KG1 (cell line): Measurements from ENCODE around the gene CTDP1.

ENCODE experiments used
- DNase-seq: peaks from one replicate; lab custom pipeline; 2025; lab: John Stamatoyannopoulos, UW

The CTDP1 gene

DNA sequence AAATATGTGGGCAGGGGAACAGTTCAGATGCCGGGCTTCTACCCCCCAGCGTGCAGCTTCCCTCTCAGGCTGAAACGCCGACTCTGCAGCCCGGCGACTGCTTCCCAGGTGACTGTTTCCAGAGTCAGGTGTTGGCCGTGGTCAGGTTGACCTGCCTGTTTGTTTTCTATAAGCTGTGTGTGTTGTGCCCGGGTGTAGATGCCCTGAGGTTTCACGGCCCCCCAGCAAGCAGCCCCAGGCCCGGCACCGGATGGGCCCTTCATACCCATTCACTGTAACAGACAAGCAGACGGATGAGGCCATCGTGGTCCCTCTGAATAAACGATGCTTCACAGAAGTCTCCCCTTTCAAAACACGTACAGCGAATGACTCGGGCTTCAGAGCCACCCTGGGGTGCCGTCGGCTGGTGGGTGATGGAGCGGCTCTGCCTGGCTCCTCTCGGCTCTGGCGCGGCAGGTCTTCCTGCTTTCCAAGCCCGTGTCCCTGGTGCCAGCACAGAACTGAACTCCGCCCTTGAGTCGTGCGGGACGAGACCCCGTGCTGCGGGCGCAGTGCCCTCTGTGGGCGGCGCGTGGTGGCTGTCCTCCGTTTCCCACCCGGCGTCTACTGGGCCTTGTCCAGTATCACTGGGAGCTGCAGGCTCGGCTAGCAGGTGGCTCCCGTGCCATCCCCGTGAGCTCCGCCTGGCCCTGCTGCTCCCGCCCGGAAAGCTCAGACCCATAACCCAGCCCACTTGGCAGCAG, 103.1 kb downstream of the CTDP1 start:
- no peak for DNase-seq

DNA sequence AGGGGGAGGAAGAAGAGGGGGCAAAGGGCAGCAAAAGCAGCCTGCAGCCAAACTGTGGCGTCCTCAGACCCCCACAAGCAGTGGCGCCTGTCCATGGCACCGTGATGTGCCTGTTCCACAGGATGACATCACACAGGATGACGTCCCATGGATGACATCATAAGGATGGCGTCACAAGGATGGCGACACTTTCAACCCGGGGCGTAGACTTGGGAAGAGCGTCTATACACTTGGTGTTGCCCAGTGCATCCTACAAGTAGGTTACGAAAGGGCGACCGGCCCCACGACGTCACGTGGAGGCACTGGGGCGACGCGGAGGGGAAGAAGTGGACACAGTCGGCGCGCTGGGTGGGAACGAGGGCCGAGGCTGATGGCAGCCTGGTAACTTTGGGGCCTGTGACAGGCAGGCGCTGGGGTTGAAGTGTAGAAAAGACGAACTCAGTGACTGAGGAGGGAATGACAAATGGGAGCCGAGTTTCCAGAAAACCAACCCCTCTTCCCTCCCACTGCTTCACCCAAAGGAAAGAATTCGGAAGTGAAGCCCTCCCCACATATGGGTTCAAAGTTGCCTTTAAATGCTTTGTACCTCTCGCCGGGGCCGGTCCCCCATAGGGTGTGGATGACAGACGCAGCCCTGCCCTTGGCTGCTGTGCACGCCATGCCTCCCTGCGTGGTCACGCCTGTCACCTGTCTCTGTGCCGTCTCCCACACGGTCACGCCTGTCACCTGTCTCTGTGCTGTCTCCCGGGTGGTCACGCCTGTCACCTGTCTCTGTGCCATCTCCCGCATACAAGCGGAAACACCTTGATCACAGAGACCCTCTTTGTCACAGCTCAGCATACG, 104.7 kb downstream of the CTDP1 start:
- DNase-seq: no peak

- DNase-seq: no peak
These were observed 105.6 kb downstream of the CTDP1 start for GRCh38 chr18:79784965-79785770.

GRCh38 chr18:79785831-79786230, 106.2 kb downstream of the CTDP1 start:
- no peak for DNase-seq

GRCh38 chr18:79786304-79786703, 106.7 kb downstream of the CTDP1 start:
- no peak for DNase-seq

DNA sequence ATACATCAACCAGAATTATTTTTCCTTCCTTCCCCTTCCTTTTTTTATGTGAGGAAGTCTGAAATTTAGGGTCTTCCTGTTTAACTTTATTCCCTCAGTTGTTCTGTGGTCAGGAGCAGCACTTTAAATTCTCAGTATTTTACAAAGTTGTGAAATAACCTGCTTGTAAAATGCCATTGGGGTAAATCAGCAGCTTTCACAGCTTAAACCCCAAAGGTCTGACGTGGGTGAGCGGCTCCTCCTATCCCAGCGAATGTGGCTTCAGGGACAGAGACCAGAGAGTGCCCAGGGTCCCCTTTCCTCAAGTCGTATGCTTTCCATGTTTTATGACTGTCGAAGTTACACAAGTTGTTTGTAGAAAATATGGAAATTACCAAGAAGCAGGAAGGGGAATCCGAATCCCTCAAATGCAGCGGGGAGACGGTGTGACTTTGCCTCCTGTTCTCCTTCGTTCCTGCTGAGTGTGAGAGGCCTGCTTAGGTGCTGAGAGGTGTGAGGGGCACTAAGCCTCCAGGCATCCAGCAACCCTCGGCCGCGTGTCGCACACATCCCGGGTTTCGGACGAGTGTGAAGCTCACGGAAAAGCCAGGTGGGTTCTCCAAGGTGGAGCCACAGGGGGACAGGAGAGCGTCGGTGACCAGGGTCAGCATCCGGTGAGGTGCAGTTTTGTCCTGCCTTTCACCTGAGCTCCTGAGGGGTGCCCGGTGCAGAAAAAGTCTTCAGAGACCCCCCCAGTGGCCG, 107.4 kb downstream of the CTDP1 start:
- DNase-seq: no peak

GRCh38 chr18:79787527-79787864, 107.9 kb downstream of the CTDP1 start:
- DNase-seq: no peak

DNA sequence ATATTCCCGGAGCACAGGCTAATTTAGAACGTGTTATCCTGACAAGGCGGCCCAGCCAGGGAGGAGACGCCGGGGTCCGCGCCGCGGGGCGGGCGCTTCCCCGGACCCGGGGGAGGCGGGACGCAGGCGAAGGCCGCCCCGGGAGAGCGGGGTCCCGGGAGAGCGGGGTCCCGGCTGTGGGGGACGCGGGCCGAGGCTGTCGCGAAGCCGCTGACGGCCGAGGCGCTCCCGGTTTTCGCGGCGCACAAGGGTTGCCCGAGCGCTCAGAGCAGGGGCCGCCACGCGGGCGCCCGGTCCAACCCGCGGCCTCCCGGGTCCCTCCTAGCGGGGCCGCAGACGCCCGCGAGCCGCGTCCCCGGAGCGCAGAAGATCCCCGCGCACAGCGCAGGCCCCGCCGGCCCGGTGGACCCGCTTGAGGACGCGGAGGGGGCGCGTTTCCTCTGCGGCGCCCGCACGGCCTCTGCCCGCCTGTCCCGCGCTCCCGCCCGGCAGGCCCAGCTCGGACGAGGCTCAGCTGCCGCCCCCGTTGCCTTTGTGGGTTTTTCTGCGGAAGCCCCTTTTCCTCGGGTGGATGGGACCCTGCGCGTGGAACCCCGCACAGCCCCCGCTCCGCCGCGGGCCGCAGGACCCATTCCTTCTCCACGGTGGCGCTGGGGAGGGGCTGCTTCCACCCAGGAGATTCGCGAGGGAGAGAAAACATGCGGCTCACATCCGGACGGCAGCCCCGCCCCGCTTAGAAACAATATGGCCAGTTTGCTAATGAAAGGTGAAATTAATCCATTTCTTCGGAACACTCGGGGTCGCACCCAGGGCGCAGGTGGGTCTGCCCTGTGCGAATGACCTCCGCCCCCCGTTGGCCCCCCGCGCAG, 108.5 kb downstream of the CTDP1 start:
- DNase-seq: no peak

DNA sequence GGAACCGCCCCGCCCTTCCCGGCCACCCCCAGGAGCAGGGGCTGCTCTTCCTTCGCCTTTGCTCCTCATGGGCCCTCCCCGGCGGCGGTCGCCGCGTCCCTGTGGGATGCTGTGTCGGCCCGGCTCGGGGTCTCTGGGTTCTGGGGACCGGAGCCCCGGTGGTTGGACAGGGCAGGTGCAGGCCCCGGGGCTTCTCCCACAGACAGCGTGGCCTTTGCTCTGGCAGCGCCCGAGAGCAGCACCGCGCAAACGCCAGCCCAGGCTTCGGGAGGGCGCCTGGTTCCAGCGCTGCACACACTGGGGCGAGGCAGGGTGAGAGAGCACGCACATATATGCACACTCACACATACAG, 109.1 kb downstream of the CTDP1 start:
- DNase-seq: no peak

DNA sequence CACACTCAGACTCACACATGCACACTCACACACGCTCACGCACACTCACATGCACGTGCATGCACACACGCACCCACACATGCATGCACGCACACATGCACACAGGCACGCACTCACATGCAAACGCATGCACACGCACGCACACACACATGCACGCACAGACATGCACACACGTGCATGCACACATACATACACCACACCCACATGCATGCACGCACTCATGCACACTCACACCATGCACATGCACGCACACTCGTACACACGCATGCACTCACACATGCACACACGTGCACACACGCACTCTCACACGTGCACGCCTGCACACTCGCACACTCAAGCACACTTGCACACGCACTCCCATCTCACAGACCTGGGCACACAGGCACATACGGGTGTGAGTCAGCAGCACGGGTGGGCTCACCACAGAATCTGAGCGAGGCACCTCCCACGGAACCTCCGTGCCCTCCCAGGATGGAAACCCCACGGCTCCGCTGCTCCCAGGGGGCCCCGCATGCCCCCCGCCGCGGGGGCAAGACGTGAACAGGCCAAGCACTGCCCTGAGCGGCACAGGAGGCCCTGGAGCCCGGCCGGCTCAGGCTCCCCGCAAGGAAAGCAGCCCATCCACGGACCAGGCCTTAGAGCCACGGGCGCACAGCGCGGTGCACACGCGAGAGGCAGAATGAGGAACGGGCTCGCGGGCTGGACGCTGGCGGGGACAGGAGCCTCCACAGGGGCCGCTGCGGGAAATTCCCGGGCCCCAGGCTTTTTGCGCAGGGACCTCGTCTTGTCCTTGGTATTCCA, 109.7 kb downstream of the CTDP1 start:
- no peak for DNase-seq

GRCh38 chr18:79789901-79790890, 110.6 kb downstream of the CTDP1 start:
- DNase-seq: no peak

DNA sequence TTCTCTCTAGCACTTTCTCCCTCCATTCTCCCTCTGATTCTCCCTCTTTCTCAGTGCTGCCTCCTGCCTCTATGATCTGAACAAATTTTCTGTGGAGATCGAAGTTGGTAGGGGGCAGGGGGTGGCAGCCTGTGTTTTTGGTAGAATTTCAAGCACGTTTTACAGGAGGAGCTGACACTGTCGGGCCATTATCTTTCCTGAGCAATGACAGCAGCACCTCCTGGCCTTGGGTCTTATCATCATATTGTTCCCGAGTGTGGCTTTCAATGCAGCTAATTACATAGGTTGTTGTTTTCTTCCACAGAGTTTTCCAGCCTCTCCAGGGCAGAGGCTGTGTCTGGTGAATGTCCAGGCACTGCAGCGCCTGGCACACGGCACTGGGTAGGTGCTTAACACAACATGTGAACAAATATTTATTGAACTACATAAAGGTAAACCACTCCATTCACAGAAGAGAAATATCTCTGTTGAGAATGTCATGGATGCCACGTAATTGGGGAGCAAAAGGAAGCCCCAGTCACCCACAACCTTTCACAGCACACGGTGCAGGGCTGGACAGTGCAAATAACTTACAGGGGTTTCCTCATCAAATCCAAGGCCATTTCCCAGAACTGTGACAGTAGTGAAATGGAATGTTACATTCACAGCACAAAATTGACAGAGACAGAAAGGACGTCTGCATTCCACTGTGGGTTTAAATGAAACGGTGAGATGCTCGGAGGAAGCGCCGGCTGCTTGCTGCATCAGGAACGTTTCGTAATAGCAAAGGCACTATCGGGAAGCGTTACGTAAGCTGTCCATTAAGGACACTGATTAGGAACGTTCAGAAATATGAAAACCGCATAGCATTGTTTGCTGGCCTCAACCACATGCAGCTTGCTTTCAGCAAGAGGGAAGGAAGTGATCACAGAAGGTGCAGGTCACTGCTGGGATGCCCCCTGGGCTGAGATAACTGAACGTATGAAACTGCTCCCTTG, 111.7 kb downstream of the CTDP1 start:
- peak; percentile 23 for DNase-seq

DNA sequence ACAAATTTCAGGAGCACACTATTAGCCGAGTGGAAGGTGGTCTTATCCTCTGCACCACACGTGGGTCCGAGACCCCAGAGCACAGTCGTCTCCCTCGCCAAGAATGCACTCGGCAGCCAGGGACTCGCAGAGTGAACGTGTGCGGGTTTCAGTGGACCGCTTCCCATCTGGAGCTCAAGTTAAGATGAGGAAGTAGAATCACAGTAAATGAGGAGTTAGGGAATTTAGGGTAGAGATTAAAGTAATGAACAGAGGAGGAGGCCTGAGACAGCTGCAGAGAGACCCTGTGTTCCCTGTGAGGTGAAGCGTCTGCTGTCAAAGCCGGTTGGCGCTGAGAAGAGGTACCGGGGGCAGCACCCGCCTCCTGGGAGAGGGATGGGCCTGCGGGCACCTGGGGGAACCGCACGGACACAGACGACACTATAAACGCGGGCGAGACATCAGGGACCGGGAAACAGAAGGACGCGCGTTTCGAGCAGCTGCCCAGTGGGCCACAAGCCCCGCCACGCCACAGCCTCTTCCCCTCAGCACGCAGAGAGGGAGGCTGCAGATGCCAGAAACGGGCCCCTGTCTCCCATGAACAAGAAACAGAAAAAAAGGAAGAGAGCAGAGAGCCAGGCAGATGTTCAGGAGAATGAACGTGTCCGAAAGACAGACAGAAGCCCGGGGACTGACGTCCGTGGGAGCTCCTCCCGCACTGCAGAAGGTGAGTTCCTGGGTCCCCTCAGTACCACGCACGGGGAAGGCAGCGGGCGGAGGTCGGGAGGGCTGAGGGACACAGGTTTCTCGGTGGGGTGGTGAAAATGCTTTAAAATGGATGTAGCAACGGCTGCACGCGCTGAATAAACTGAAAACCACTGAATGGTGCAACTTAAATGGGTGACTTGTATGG, 112.7 kb downstream of the CTDP1 start:
- DNase-seq: no peak

DNA sequence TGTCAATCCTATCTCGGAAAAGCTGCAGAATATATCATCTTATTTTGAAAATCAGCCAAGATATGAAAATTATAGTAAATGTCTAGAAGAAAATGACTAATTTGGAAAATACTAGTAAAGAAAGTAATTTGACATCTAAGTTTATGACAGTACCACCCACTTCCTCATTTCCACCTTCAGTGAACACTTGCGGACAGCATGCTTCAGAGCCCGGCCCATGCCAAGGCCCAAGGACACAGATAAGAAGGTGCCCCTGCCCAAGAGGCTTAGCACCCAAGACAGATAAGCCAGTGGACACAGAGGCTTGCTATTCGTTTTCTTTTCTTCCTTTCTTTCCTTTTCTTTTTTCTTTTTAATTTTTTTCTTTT, 113.4 kb downstream of the CTDP1 start:
- no peak for DNase-seq

GRCh38 chr18:79794846-79795245, 115.2 kb downstream of the CTDP1 start:
- no peak for DNase-seq

DNA sequence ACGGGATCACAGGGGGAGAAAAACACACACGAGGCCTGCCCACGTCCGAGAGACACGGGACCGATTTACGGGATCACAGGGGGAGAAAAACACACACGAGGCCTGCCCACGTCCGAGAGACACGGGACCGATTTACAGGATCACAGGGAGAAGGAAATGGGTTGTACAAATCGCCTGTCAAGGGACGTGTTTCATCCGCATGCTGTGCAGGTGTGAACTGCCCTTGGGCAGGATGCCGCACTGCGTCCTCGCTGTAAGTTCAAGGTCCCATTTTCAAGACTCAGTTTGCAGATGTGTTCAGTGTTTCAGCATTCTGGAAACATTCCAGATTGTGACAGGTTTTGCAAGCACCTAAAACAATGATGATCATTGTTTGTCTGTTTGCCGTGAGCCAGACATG, 115.8 kb downstream of the CTDP1 start:
- no peak for DNase-seq

DNA sequence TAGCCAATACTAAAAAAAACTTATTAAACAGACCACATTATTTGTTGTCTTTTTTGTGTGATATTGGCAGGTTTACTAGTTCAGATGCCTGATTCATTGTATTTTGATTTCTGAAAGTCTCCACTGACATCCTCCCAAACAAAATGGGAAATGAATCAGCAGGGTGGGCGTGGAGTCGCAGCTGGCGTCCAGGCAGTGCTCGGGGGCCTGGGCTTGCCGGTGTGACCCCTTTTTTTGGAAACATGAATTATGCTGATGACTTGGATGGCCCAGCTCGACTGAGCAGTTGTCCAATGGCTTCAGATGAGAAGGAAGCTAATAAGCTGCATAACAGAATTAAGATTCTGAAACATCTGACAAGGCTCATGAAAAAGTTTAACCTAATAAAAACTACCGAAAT, 116.4 kb downstream of the CTDP1 start:
- no peak for DNase-seq
